Dendritic cell treated with granulocyte-macrophage colony-stimulating factor and Interleukin-4, amounts not matched to agents 40 ng/mL and 50 ng/mL, for 4 days (primary cell): ENCODE data around the gene TRIM6.
"Not testable (repeated sequence)": the region's sequence is repeated elsewhere in the genome, so short reads cannot be mapped to it uniquely, and the experiment has no call there.

Source experiments
- H3K27ac Mint-ChIP-seq: one replicate; pipeline ENCODE4 v1.8.0; 2022; ENCODE audit warnings: mild to moderate bottlenecking, mixed read lengths
- H3K27me3 Mint-ChIP-seq: one replicate; pipeline ENCODE4 v1.8.0; 2022; ENCODE audit warnings: mild to moderate bottlenecking, mixed read lengths
- H3K36me3 Mint-ChIP-seq: one replicate; pipeline ENCODE4 v1.8.0; 2022; ENCODE audit warnings: low read depth, mixed read lengths
- H3K4me1 Mint-ChIP-seq: one replicate; pipeline ENCODE4 v1.8.0; 2022; ENCODE audit warnings: low read depth, mixed read lengths
- H3K4me3 Mint-ChIP-seq: one replicate; pipeline ENCODE4 v1.8.0; 2022; ENCODE audit warnings: mild to moderate bottlenecking, moderate library complexity, mixed read lengths
- H3K9me3 Mint-ChIP-seq: one replicate; pipeline ENCODE4 v1.8.0; 2022; ENCODE audit warnings: mixed read lengths
- intact Hi-C: fragments of 100-400 bp; cut with micrococcal nuclease; formaldehyde crosslinking; loops from one replicate; pipeline ENCODE4 v1.15.0; 2022

TRIM6 gene

DNA sequence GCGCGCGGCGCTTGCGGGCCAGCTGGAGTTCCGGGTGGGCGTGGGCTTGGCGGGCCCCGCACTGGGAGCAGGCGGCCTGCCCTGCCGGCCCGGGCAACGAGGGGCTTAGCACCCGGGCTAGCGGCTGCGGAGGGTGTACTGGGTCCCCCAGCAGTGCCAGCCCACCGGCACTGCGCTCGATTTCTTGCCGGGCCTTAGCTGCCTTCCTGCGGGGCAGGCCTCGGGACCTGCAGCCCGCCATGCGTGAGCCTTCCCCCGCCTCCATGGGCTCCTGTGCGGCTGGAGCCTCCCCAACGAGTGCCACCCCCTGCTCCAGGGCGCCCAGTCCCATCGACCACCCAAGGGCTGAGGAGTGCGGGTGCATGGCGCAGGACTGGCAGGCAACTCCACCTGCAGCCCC, 6.5 kb upstream of the TRIM6 start:
- not testable (repeated sequence) for H3K4me3 Mint-ChIP-seq, H3K27ac Mint-ChIP-seq, H3K4me1 Mint-ChIP-seq, H3K36me3 Mint-ChIP-seq, H3K27me3 Mint-ChIP-seq
- intact Hi-C loops, result loop anchor here (10.0 kb wide), 1 partner anchor 305 kb away; the partner anchor contains the start of gene OR52E5
- peaks cover 11% of the 10 kb centered on the region for H3K9me3 Mint-ChIP-seq

GRCh38 chr11:5591613-5592012, 4.8 kb upstream of the TRIM6 start:
- Mint-ChIP-seq H3K36me3 (no peaks in the 10 kb centered on the region), H3K4me3 (no peak overlapping the region), H3K27ac (no peak overlapping the region), H3K9me3 (peaks cover 11% of the 10 kb centered on the region), H3K4me1 (peaks cover 10% of the 10 kb centered on the region), H3K27me3 (peaks cover 2% of the 10 kb centered on the region)
- intact Hi-C loops, result loop anchor here (10.0 kb wide), 1 partner anchor 303 kb away; the partner anchor contains the start of gene OR52E5

GRCh38 chr11:5592615-5593014, 3.8 kb upstream of the TRIM6 start:
- Mint-ChIP-seq H3K4me1 (peaks cover 14% of the 10 kb centered on the region), H3K27me3 (peaks cover 2% of the 10 kb centered on the region), H3K27ac (no peak overlapping the region), H3K9me3 (peaks cover 11% of the 10 kb centered on the region), H3K4me3 (no peak overlapping the region), H3K36me3 (no peaks in the 10 kb centered on the region)
- intact Hi-C loops, result loop anchor here (10.0 kb wide), 1 partner anchor 302 kb away; the partner anchor contains the start of gene OR52E5

- H3K27me3 Mint-ChIP-seq, result peaks cover 2% of the 10 kb centered on the region
- H3K4me3 Mint-ChIP-seq, result no peak overlapping the region
- no peak overlapping the region for H3K27ac Mint-ChIP-seq
- H3K4me1 Mint-ChIP-seq, result peaks cover 14% of the 10 kb centered on the region
- no peaks in the 10 kb centered on the region for H3K36me3 Mint-ChIP-seq
- intact Hi-C loops, result loop anchor here (10.0 kb wide), 1 partner anchor 302 kb away; the partner anchor contains the start of gene OR52E5
- peaks cover 11% of the 10 kb centered on the region for H3K9me3 Mint-ChIP-seq
Observed at GRCh38 chr11:5593146-5593545, 3.3 kb upstream of the TRIM6 start.

DNA sequence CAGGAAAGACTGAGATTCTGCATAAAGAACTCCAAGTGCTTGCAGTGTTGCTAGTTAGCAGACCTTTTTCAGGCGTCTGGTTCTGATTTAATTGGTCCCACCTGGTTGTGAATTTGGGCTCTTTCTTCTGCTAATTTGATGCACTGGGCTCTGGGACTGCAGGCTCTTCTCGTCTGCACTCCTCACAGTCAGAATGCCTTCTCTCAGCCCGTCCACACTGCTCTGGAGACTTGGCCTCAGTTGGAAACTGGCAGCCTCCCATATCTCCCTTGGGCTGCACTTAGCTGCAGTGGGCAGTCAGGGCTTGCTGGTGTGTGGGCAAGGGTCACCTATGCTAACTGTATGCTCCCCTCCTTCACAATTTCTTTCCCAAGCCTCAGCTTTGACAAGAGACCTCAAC, 1.5 kb downstream of the TRIM6 start:
- peaks cover 14% of the 10 kb centered on the region for H3K4me1 Mint-ChIP-seq
- intact Hi-C loops, result loop anchor here (10.0 kb wide), 1 partner anchor 297 kb away; the partner anchor contains the start of gene OR52E5
- peaks cover 2% of the 10 kb centered on the region for H3K27me3 Mint-ChIP-seq
- H3K27ac Mint-ChIP-seq, result no peak overlapping the region
- H3K36me3 Mint-ChIP-seq, result no peaks in the 10 kb centered on the region
- H3K4me3 Mint-ChIP-seq, result no peak overlapping the region
- no peaks in the 10 kb centered on the region for H3K9me3 Mint-ChIP-seq

DNA sequence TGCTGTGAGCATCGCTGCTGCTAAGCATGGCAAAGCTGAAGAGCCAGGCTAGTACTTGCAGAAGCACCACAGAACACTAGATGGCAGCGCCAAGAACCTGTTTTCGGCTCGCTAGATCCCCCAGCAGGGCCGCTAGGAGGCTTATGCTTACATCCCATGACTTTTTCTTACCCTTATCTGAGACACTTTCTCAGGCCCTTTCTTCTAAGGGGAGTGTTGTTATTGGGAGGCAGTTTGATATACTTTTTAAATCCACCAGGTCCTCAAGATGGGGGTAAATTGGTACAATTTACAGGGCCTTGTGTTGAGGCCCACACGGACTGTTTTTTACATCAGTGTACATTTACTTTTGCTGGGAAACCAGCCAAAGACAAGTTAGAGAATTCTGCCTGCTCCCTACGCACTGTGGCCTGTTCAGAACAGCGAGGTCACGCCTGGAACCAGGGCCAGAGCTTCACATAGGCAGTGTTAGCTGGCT, 4.0 kb downstream of the TRIM6 start:
- Mint-ChIP-seq H3K36me3 (no peaks in the 10 kb centered on the region), H3K4me1 (peaks cover 14% of the 10 kb centered on the region), H3K27ac (no peak overlapping the region), H3K27me3 (peaks cover 2% of the 10 kb centered on the region), H3K4me3 (no peak overlapping the region), H3K9me3 (no peaks in the 10 kb centered on the region)
- intact Hi-C loops, result loop anchor here (1.0 kb wide), 1 partner anchor 208 kb away; the partner anchor contains the start of gene OR52N2

- intact Hi-C loops, H3K27me3 Mint-ChIP-seq, H3K4me1 Mint-ChIP-seq, H3K4me3 Mint-ChIP-seq, H3K36me3 Mint-ChIP-seq, H3K9me3 Mint-ChIP-seq, H3K27ac Mint-ChIP-seq: not testable (repeated sequence)
Observed at GRCh38 chr11:5602791-5603190, 6.4 kb downstream of the TRIM6 start.

- intact Hi-C loops, result no loop called here
- H3K4me3 Mint-ChIP-seq, result no peak overlapping the region
- no peaks in the 10 kb centered on the region for H3K4me1 Mint-ChIP-seq
- H3K9me3 Mint-ChIP-seq, result no peaks in the 10 kb centered on the region
- H3K27ac Mint-ChIP-seq, result no peak overlapping the region
- H3K36me3 Mint-ChIP-seq, result no peaks in the 10 kb centered on the region
- H3K27me3 Mint-ChIP-seq, result no peaks in the 10 kb centered on the region
Observed at GRCh38 chr11:5603326-5603725, 6.9 kb downstream of the TRIM6 start.

DNA sequence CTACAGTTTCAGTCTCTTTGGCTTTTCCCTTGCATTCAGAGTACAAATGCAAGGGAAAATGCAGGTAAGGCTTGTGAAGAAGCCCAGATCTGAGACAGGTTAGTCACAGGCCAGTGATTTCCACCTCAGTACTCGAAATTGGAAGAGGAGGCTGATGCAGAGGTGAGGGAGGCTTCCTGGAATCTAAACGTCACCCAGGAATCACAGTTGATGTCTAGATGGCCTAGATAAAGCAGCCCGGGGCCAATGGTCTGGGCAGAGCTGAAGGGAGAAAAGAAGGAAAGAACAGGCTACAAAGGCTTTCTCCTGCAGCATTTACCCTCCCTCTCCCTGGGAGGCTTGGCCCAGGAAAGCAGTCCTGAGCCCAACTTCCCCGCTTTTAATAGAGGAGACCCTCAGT, 8.5 kb downstream of the TRIM6 start:
- Mint-ChIP-seq H3K9me3 (no peaks in the 10 kb centered on the region), H3K27ac (no peak overlapping the region), H3K27me3 (no peaks in the 10 kb centered on the region), H3K4me1 (peaks cover 1% of the 10 kb centered on the region), H3K4me3 (no peak overlapping the region), H3K36me3 (no peaks in the 10 kb centered on the region)
- intact Hi-C loops, result no loop called here

DNA sequence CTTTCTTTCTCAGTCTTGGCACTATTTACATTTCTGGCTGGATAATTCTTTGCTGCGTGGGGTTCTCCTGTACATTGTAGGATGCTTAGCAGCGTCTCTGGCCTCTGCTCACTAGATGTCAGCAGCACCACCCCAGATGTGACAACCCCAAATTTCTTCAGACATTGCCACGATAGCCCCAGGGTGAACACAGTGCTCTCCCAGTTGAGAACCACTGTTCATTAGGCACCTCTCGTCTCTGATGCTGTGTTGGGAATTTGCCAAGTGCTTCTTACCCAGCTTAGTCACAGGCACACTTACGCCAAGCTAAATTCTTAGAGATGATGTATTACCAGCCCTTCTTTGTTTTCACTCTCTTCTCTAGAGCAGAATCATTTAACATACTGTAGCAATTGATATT, 9.4 kb downstream of the TRIM6 start:
- peaks cover 11% of the 10 kb centered on the region for H3K4me1 Mint-ChIP-seq
- H3K27ac Mint-ChIP-seq, result no peak overlapping the region
- intact Hi-C loops, result no loop called here
- H3K9me3 Mint-ChIP-seq, result no peaks in the 10 kb centered on the region
- no peaks in the 10 kb centered on the region for H3K36me3 Mint-ChIP-seq
- H3K27me3 Mint-ChIP-seq, result no peaks in the 10 kb centered on the region
- no peak overlapping the region for H3K4me3 Mint-ChIP-seq

- no peak overlapping the region for H3K4me3 Mint-ChIP-seq
- intact Hi-C loops, result no loop called here
- peaks cover 16% of the 10 kb centered on the region for H3K4me1 Mint-ChIP-seq
- no peaks in the 10 kb centered on the region for H3K27me3 Mint-ChIP-seq
- H3K36me3 Mint-ChIP-seq, result no peaks in the 10 kb centered on the region
- H3K9me3 Mint-ChIP-seq, result no peaks in the 10 kb centered on the region
- H3K27ac Mint-ChIP-seq, result no peak overlapping the region
Observed at GRCh38 chr11:5608808-5609207, 12.4 kb downstream of the TRIM6 start.

- no peaks in the 10 kb centered on the region for H3K9me3 Mint-ChIP-seq
- H3K4me3 Mint-ChIP-seq, result no peak overlapping the region
- H3K27ac Mint-ChIP-seq, result no peak overlapping the region
- no peaks in the 10 kb centered on the region for H3K36me3 Mint-ChIP-seq
- no peaks in the 10 kb centered on the region for H3K27me3 Mint-ChIP-seq
- intact Hi-C loops, result no loop called here
- H3K4me1 Mint-ChIP-seq, result peaks cover 16% of the 10 kb centered on the region
Observed at GRCh38 chr11:5610446-5610845, 14.0 kb downstream of the TRIM6 start.

GRCh38 chr11:5611627-5612026, 15.2 kb downstream of the TRIM6 start:
- Mint-ChIP-seq H3K27me3 (no peaks in the 10 kb centered on the region), H3K36me3 (no peaks in the 10 kb centered on the region), H3K27ac (no peak overlapping the region), H3K4me1 (peaks cover 16% of the 10 kb centered on the region), H3K9me3 (no peaks in the 10 kb centered on the region), H3K4me3 (no peak overlapping the region)
- intact Hi-C loops, result no loop called here

DNA sequence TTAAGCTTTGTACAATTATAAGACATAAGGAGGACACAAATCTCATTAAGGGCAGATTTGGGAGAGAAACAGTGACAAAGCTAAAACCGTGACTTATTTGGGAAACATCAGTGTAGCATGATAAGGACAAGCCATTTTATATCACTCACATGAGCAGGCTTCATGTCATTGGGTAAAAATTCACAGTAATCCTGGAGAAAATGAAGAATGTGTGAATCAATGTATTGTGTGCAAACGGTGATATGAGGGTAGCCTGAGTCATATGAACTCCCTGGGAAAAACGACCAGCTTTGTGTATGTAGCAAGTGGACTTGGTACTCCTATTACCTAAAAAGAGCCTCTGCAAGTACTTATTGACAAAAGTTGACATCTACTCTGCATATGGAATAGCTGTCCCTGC, 22.4 kb downstream of the TRIM6 start:
- H3K27me3 Mint-ChIP-seq, result no peaks in the 10 kb centered on the region
- H3K9me3 Mint-ChIP-seq, result no peaks in the 10 kb centered on the region
- peaks cover 6% of the 10 kb centered on the region for H3K4me1 Mint-ChIP-seq
- H3K36me3 Mint-ChIP-seq, result no peaks in the 10 kb centered on the region
- intact Hi-C loops, result no loop called here
- no peak overlapping the region for H3K27ac Mint-ChIP-seq
- no peak overlapping the region for H3K4me3 Mint-ChIP-seq
